K562 (cell line): ENCODE data around the gene DEFB108B.
"Not testable (repeated sequence)": the region's sequence is repeated elsewhere in the genome, so short reads cannot be mapped to it uniquely, and the experiment has no call there.

Experiments
- EP300 ChIP-seq: IDR thresholded peaks from 2 replicates; pipeline ENCODE4 v1.6.1; 2012; ENCODE audit warnings: low read length, improper control_type of control experiment
- EZH2 ChIP-seq: IDR thresholded peaks from 2 replicates; pipeline ENCODE4 v1.6.1; 2012; ENCODE audit warnings: low read depth, mild to moderate bottlenecking, inconsistent platforms, low read length, borderline replicate concordance
- MTA1 ChIP-seq: fragments of 450-650 bp; IDR thresholded peaks from 2 replicates; pipeline ENCODE4 v1.6.1; 2017; ENCODE audit warnings: borderline replicate concordance
- NFYB ChIP-seq: IDR thresholded peaks from 2 replicates; pipeline ENCODE4 v1.6.1; 2011; ENCODE audit warnings: mild to moderate bottlenecking, moderate library complexity; ENCODE audit not compliant: insufficient read length; ENCODE audit errors: extremely low read depth
- POLR2AphosphoS5 ChIP-seq: IDR thresholded peaks from 2 replicates; pipeline ENCODE4 v1.6.1; 2011; ENCODE audit warnings: mild to moderate bottlenecking, low read depth, low read length, moderate library complexity; ENCODE audit not compliant: control insufficient read depth, insufficient read depth
- ZNF274 ChIP-seq: IDR thresholded peaks from 2 replicates; pipeline ENCODE4 v1.6.1; 2011; ENCODE audit warnings: low read depth, mild to moderate bottlenecking, low read length, moderate library complexity, borderline replicate concordance
- ZZZ3 ChIP-seq: fragments of 450-650 bp; IDR thresholded peaks from 2 replicates; pipeline ENCODE4 v1.6.1; 2016; ENCODE audit warnings: antibody characterized with exemption, mild to moderate bottlenecking, moderate library complexity
- TF ChIP-seq, protein P1 (sequence below): sonication (generic); formaldehyde crosslinking; IDR thresholded peaks from 2 replicates; pipeline ENCODE4 v1.8.1; 2022; ENCODE audit warnings: missing genetic modification reagents
- TF ChIP-seq, protein P2 (sequence below), 3 experiments: IDR thresholded peaks in 2 of 3; conservative IDR thresholded peaks in 1 of 3; 2 replicates each; pipeline ENCODE4 v1.5.1; 2011 to 2012; ENCODE audit warnings: low read length in 3 of 3, mild to moderate bottlenecking in 3 of 3, control low read depth in 2 of 3, improper control_type of control experiment in 1 of 3, inconsistent platforms in 1 of 3, low read depth in 1 of 3, mixed read lengths in 1 of 3, moderate library complexity in 1 of 3; ENCODE audit not compliant: insufficient read depth in 2 of 3
- TF ChIP-seq, protein P3 (sequence below): conservative IDR thresholded peaks from 2 replicates; pipeline ENCODE4 v1.6.1; 2011; ENCODE audit warnings: low read depth, mild to moderate bottlenecking, low read length; ENCODE audit not compliant: control insufficient read depth

GRCh38 chr11:71799556-71800128 is 33.4 kb upstream of the DEFB108B start:
- TF ChIP-seq EZH2, MTA1, POLR2AphosphoS5, EP300, ZNF274, NFYB, ZZZ3: not testable (repeated sequence)
- TF ChIP-seq, protein P1, sequence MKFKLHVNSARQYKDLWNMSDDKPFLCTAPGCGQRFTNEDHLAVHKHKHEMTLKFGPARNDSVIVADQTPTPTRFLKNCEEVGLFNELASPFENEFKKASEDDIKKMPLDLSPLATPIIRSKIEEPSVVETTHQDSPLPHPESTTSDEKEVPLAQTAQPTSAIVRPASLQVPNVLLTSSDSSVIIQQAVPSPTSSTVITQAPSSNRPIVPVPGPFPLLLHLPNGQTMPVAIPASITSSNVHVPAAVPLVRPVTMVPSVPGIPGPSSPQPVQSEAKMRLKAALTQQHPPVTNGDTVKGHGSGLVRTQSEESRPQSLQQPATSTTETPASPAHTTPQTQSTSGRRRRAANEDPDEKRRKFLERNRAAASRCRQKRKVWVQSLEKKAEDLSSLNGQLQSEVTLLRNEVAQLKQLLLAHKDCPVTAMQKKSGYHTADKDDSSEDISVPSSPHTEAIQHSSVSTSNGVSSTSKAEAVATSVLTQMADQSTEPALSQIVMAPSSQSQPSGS (CRISPR knock-in tag): not testable (repeated sequence)
- TF ChIP-seq, protein P2, sequence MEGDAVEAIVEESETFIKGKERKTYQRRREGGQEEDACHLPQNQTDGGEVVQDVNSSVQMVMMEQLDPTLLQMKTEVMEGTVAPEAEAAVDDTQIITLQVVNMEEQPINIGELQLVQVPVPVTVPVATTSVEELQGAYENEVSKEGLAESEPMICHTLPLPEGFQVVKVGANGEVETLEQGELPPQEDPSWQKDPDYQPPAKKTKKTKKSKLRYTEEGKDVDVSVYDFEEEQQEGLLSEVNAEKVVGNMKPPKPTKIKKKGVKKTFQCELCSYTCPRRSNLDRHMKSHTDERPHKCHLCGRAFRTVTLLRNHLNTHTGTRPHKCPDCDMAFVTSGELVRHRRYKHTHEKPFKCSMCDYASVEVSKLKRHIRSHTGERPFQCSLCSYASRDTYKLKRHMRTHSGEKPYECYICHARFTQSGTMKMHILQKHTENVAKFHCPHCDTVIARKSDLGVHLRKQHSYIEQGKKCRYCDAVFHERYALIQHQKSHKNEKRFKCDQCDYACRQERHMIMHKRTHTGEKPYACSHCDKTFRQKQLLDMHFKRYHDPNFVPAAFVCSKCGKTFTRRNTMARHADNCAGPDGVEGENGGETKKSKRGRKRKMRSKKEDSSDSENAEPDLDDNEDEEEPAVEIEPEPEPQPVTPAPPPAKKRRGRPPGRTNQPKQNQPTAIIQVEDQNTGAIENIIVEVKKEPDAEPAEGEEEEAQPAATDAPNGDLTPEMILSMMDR (IDR thresholded peaks at IDR 0.05 in 2 of 3, conservative IDR thresholded peaks at IDR 0.05 in 1 of 3; ENCODE audit: insufficient read depth in 2 of 3, low read depth in 1 of 3, low read length in 3 of 3): not testable (repeated sequence)
- TF ChIP-seq, protein P3, sequence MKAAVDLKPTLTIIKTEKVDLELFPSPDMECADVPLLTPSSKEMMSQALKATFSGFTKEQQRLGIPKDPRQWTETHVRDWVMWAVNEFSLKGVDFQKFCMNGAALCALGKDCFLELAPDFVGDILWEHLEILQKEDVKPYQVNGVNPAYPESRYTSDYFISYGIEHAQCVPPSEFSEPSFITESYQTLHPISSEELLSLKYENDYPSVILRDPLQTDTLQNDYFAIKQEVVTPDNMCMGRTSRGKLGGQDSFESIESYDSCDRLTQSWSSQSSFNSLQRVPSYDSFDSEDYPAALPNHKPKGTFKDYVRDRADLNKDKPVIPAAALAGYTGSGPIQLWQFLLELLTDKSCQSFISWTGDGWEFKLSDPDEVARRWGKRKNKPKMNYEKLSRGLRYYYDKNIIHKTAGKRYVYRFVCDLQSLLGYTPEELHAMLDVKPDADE: not testable (repeated sequence)
